GM12872 (cell line): ENCODE results near the gene RAB27B.

Experiments
- TF ChIP-seq, protein P1 (sequence below): IDR thresholded peaks from 3 replicates; pipeline ENCODE4 v1.5.1; 2011; ENCODE audit warnings: low read depth, mild to moderate bottlenecking, low read length, moderate library complexity; ENCODE audit not compliant: insufficient read depth

The RAB27B gene

DNA sequence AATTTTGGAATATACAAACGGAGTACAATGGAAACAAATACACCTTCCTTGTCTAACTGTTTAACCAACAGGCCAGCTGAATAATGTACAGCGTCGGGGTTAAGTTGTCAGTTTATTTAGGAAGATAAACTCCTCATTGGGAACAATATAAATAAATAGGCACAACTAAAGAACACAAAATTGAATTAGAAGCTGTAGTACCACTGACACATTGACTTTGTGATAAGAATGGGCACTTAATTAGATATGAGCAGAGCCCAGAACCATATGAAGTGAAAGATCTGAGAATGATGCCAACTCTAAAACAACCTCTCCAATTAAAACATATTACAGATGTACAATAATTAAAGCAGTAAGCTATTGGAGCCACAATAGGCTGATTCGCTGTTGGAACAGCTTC lies 86.5 kb downstream of the RAB27B start:
- TF ChIP-seq, protein P1, sequence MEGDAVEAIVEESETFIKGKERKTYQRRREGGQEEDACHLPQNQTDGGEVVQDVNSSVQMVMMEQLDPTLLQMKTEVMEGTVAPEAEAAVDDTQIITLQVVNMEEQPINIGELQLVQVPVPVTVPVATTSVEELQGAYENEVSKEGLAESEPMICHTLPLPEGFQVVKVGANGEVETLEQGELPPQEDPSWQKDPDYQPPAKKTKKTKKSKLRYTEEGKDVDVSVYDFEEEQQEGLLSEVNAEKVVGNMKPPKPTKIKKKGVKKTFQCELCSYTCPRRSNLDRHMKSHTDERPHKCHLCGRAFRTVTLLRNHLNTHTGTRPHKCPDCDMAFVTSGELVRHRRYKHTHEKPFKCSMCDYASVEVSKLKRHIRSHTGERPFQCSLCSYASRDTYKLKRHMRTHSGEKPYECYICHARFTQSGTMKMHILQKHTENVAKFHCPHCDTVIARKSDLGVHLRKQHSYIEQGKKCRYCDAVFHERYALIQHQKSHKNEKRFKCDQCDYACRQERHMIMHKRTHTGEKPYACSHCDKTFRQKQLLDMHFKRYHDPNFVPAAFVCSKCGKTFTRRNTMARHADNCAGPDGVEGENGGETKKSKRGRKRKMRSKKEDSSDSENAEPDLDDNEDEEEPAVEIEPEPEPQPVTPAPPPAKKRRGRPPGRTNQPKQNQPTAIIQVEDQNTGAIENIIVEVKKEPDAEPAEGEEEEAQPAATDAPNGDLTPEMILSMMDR, result no peak

DNA sequence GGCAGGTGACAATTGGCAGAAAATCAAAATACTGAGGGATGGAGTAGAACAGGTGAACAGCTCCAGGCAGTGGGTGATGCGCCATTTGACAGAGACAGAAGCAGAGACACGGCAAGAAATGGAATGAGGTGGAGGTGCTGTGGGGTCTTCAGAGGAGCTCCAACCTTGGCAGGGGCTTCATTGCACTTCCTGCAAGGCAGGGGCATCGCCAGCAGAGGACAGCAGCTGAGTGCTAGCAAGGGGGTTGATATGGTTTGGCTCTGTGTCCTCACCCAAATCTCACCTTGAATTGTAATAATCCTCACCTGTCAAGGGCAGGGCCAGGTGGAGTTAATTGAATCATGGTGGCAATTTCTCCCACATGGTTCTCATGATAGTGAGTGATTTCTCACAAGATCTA lies 88.2 kb downstream of the RAB27B start:
- TF ChIP-seq, protein P1, result peak; percentile 40; the same call in 2 of the 3 replicates

GRCh38 chr18:54918060-54918459 lies 89.8 kb downstream of the RAB27B start:
- TF ChIP-seq, protein P1, result no peak

DNA sequence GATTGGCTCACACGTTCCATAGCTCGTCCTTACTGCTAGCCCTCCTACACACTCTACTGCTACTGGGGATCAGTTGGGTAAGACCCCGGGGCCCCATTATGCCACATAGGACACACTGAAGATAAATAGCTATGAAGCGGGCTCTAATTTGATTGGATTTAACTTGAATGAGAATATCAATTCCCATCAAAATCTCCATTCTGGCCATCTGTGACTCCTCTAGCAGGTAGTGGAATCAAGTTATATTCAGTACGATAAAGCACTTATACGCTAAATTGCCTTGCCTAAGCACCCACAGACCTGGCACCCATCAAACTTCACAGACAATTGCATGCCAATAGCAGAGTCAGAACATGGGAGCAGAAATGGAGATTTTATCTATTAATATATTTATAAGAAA lies 91.1 kb downstream of the RAB27B start:
- TF ChIP-seq, protein P1, result no peak

DNA sequence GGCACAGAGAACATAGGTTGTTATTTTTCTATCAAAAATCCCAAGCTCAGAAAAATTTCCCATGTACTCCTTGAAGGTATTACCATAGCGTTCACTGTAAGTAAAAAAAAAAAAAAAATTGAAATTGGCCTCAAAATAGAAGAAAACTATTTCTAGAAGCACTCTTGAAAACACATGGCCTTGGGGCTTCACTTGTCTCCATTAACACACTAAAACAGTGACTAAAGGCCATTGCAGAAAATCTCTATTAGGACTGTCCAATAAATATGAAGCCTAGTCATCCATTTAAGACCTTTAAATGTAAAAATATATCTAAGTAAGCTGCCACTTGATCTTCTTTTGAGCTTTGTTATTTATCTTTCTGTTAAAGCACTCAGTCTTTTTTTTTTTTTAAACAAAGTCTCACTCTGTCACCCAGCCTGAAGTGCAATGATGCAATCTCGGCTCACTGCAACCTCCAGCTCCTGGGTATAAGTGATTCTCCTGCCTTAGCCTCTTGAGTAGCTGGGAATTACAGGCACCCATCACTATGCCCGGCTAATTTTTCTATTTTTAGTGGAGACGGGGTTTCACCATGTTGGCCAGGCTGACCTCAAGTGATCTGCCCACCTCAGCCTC lies 95.2 kb downstream of the RAB27B start:
- TF ChIP-seq, protein P1, result no peak

DNA sequence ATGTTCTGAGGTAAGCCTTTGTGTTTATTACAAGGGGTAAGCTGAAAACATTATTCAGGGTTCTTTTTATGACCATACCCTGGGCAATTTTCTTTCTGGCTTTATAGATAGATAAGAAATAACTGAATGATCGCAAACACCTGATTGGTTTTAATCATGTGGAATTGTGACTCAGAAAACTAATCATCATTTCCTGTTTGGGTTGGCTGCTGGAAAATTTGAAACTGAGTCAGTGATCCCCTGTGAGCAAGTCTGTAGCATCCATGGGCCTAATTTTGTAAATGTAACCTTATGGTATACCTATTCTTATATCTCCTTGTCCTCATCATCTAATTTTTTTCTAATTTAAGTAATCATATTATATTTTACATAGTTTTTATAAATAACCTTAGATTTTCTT lies 96.7 kb downstream of the RAB27B start:
- TF ChIP-seq, protein P1, result no peak

- TF ChIP-seq, protein P1, result no peak
These were observed 98.5 kb downstream of the RAB27B start for GRCh38 chr18:54926593-54927325.
